ENCODE results near the gene RAB34. TPM values are rescaled to one million over a fixed set of nuclear protein-coding genes. Genes with fewer than 3 reads are reported as not detected.

RAB34 gene
- total and polyA plus RNA-seq, 2 donors (not counting 1 experiment from before 2014, with no cell fraction given) = 17.1 to 18.0 TPM

DNA sequence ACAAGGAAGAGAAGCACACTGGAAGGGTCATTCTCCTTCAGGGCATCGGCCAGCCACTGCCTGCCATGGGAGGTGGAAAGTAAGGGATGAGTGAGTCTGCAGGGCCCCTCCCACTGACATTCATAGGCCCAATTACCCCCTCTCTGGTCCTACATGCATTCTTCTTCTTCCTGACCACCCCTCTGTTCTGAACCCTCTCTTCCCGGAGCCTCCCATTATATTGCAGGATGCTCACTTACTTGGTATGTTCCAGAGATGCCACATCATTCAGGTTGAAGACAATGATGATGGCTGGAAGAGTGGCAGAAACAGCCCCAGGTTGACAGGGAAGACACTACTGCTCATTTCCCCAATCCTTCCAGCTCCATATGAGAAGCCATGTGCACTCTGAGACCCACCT, 2.5 kb downstream of the RAB34 start:
- no peak overlapping the region for H3K27ac Mint-ChIP-seq
- Histone ChIP-seq H2AFZ (ENCODE audit: insufficient read depth, low read depth, low read length, poor library complexity, severe bottlenecking) (no peak overlapping the region), H3K27me3 (replicated peaks in 1 of 4; ENCODE audit: control extremely low read depth in 1 of 4, control insufficient read depth in 3 of 4, insufficient read depth in 4 of 4, low read length in 3 of 4) (peaks cover 0 to 8% (median 2%) of the 10 kb centered on the region in 4 experiments), H3K9ac (ENCODE audit: low read length) (no peak overlapping the region), H3K27ac (ENCODE audit: low read length in 2 of 2) (no peak overlapping the region), H3K4me1 (ENCODE audit: control insufficient read depth in 2 of 2, insufficient read depth in 2 of 2, low read length in 2 of 2) (peaks cover 31 to 48% of the 10 kb centered on the region in 2 donors), H3K9me3 (ENCODE audit: control extremely low read depth in 1 of 3, control insufficient read depth in 2 of 3, insufficient read depth in 1 of 3, low read length in 2 of 3) (no peaks in the 10 kb centered on the region), H3K4me3 (ENCODE audit: control extremely low read depth in 1 of 5, extremely low read depth in 1 of 5, insufficient read depth in 1 of 5, low read depth in 2 of 5, low read length in 4 of 5) (no peak overlapping the region), H4K20me1 (ENCODE audit: control insufficient read depth, insufficient read depth, low read length, poor library complexity, severe bottlenecking) (peaks cover 2% of the 10 kb centered on the region), H3K79me2 (ENCODE audit: control insufficient read depth, insufficient read depth, low read length) (peaks cover 4% of the 10 kb centered on the region), H3K4me2 (replicated peaks; ENCODE audit: low read depth, low read length, poor library complexity, severe bottlenecking) (no peak overlapping the region), H3K36me3 (replicated peaks in 1 of 2; ENCODE audit: control extremely low read depth in 1 of 2, control insufficient read depth in 1 of 2, extremely low read depth in 1 of 2, insufficient read depth in 2 of 2, low read length in 1 of 2) (no peaks in the 10 kb centered on the region)
- intact Hi-C loops (cut with micrococcal nuclease) = loop anchor here (5.0 to 10.0 kb wide), 4 partner anchors 37 to 577 kb away; partner anchors contain the start of genes ALDOC, NUFIP2 and PIGS
- no peaks in the 10 kb centered on the region for H3K9me3 Mint-ChIP-seq (ENCODE audit: insufficient read depth)
- ChIA-PET CTCF (interaction anchor here (1.0 to 1.9 kb wide), 2 partner anchors 11 to 203 kb away, joined by 4 to 6 read pairs; partner anchors contain the start of gene TLCD1), POLR2A (no interaction called here)
- ATAC-seq (ENCODE audit: low read depth) (no peak), DNase-seq (no peak)
- no peaks in the 10 kb centered on the region for H3K27me3 Mint-ChIP-seq
- H3K4me1 Mint-ChIP-seq = peaks cover 41% of the 10 kb centered on the region
- TF ChIP-seq EZH2 (IDR thresholded peaks at IDR 0.05; ENCODE audit: borderline replicate concordance, insufficient read depth, low read depth, low read length, poor library complexity, severe bottlenecking) = no peak
- TF ChIP-seq, protein P1, sequence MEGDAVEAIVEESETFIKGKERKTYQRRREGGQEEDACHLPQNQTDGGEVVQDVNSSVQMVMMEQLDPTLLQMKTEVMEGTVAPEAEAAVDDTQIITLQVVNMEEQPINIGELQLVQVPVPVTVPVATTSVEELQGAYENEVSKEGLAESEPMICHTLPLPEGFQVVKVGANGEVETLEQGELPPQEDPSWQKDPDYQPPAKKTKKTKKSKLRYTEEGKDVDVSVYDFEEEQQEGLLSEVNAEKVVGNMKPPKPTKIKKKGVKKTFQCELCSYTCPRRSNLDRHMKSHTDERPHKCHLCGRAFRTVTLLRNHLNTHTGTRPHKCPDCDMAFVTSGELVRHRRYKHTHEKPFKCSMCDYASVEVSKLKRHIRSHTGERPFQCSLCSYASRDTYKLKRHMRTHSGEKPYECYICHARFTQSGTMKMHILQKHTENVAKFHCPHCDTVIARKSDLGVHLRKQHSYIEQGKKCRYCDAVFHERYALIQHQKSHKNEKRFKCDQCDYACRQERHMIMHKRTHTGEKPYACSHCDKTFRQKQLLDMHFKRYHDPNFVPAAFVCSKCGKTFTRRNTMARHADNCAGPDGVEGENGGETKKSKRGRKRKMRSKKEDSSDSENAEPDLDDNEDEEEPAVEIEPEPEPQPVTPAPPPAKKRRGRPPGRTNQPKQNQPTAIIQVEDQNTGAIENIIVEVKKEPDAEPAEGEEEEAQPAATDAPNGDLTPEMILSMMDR (IDR thresholded peaks at IDR 0.05) = no peak
- H3K4me3 Mint-ChIP-seq = peak overlapping the region; percentile 50
- no CpG with 5 or more reads among the region's 2 CpGs for WGBS (ENCODE audit: insufficient coverage)

DNA sequence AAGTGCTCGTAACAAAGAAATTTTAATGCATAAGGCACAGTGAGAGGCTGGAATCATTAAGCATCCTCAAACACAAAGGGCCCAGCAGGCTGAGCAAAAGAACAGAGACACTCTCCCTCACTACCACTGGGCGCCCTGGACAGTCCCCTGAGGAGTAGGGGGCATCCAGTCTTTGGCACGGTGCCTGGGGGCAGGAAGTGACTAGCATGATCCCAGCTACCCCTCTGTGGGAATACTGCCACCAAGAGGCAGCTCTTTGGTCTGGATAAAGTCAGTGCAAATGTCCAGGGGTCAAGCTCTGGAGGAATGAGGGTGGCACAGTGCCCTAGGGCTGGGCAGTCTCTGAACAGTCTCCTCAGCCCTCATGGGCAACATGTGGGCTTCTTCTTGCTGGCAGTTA, 3.4 kb downstream of the RAB34 start:
- Histone ChIP-seq H3K4me1 (ENCODE audit: control insufficient read depth in 2 of 2, insufficient read depth in 2 of 2, low read length in 2 of 2) (peaks cover 31 to 46% of the 10 kb centered on the region in 2 donors), H2AFZ (ENCODE audit: insufficient read depth, low read depth, low read length, poor library complexity, severe bottlenecking) (no peak overlapping the region), H3K27me3 (replicated peaks in 1 of 4; ENCODE audit: control extremely low read depth in 1 of 4, control insufficient read depth in 3 of 4, insufficient read depth in 4 of 4, low read length in 3 of 4) (peaks cover 0 to 8% (median 2%) of the 10 kb centered on the region in 4 experiments), H3K36me3 (replicated peaks in 1 of 2; ENCODE audit: control extremely low read depth in 1 of 2, control insufficient read depth in 1 of 2, extremely low read depth in 1 of 2, insufficient read depth in 2 of 2, low read length in 1 of 2) (no peaks in the 10 kb centered on the region), H3K4me2 (replicated peaks; ENCODE audit: low read depth, low read length, poor library complexity, severe bottlenecking) (no peak overlapping the region), H3K9ac (ENCODE audit: low read length) (no peak overlapping the region), H3K79me2 (ENCODE audit: control insufficient read depth, insufficient read depth, low read length) (no peaks in the 10 kb centered on the region), H3K9me3 (ENCODE audit: control extremely low read depth in 1 of 3, control insufficient read depth in 2 of 3, insufficient read depth in 1 of 3, low read length in 2 of 3) (no peaks in the 10 kb centered on the region), H4K20me1 (ENCODE audit: control insufficient read depth, insufficient read depth, low read length, poor library complexity, severe bottlenecking) (no peaks in the 10 kb centered on the region), H3K4me3 (ENCODE audit: control extremely low read depth in 1 of 5, extremely low read depth in 1 of 5, insufficient read depth in 1 of 5, low read depth in 2 of 5, low read length in 4 of 5) (no peak overlapping the region), H3K27ac (ENCODE audit: low read length in 2 of 2) (no peak overlapping the region)
- Mint-ChIP-seq H3K27me3 (no peaks in the 10 kb centered on the region), H3K4me1 (peaks cover 32% of the 10 kb centered on the region), H3K27ac (no peak overlapping the region), H3K9me3 (ENCODE audit: insufficient read depth) (no peaks in the 10 kb centered on the region), H3K4me3 (no peak overlapping the region)
- 88% methylated on average over 2 of the region's 3 CpGs for WGBS (ENCODE audit: insufficient coverage)
- intact Hi-C loops (cut with micrococcal nuclease) = loop anchor here (10.0 kb wide), 2 partner anchors 139 to 431 kb away; partner anchors contain the start of genes ALDOC and PIGS
- TF ChIP-seq EZH2 (IDR thresholded peaks at IDR 0.05; ENCODE audit: borderline replicate concordance, insufficient read depth, low read depth, low read length, poor library complexity, severe bottlenecking) = no peak
- TF ChIP-seq, protein P1 (IDR thresholded peaks at IDR 0.05) = no peak
- ChIA-PET POLR2A (no interaction called here), CTCF (no interaction called here)
- ATAC-seq (ENCODE audit: low read depth) (no peak), DNase-seq (no peak)
